ENCODE results near the gene LAMB2.

Gene LAMB2

GRCh38 chr3:49165771-49166751 is 33.2 kb upstream of the LAMB2 start, which contains the start of gene CCDC71:
TSS of gene CCDC71 (minus strand) at chr3:49166331. CDS start at chr3:49164208, 2,123 bp downstream.
- Mint-ChIP-seq H3K9me3 (no peaks in the 10 kb centered on the region), H3K4me3 (peak within 1 kb of the TSS; percentile 90), H3K27ac (peak within 1 kb of the TSS; percentile 90), H3K27me3 (peaks cover 2% of the 10 kb centered on the region), H3K36me3 (ENCODE audit: low read depth) (peaks cover 24% of the 10 kb centered on the region), H3K4me1 (peaks cover 50% of the 10 kb centered on the region)
- DNase-seq = peak; percentile 83
- ATAC-seq = peak; percentile 54

- Mint-ChIP-seq H3K36me3 (ENCODE audit: low read depth) (peaks cover 24% of the 10 kb centered on the region), H3K9me3 (no peaks in the 10 kb centered on the region), H3K27me3 (peaks cover 2% of the 10 kb centered on the region), H3K4me3 (peak overlapping the region; percentile 90), H3K27ac (peak overlapping the region; percentile 89), H3K4me1 (peaks cover 46% of the 10 kb centered on the region)
- DNase-seq (no peak), ATAC-seq (no peak)
These were observed 32.3 kb upstream of the LAMB2 start for GRCh38 chr3:49164983-49165720.

- peaks cover 24% of the 10 kb centered on the region for H3K36me3 Mint-ChIP-seq (ENCODE audit: low read depth)
- peaks cover 51% of the 10 kb centered on the region for H3K4me1 Mint-ChIP-seq
- H3K27ac Mint-ChIP-seq = peak overlapping the region; percentile 56
- no peak for ATAC-seq
- no peaks in the 10 kb centered on the region for H3K9me3 Mint-ChIP-seq
- no peak overlapping the region for H3K4me3 Mint-ChIP-seq
- peaks cover 2% of the 10 kb centered on the region for H3K27me3 Mint-ChIP-seq
- no peak for DNase-seq
These were observed 30.8 kb upstream of the LAMB2 start for GRCh38 chr3:49163609-49164008.

DNA sequence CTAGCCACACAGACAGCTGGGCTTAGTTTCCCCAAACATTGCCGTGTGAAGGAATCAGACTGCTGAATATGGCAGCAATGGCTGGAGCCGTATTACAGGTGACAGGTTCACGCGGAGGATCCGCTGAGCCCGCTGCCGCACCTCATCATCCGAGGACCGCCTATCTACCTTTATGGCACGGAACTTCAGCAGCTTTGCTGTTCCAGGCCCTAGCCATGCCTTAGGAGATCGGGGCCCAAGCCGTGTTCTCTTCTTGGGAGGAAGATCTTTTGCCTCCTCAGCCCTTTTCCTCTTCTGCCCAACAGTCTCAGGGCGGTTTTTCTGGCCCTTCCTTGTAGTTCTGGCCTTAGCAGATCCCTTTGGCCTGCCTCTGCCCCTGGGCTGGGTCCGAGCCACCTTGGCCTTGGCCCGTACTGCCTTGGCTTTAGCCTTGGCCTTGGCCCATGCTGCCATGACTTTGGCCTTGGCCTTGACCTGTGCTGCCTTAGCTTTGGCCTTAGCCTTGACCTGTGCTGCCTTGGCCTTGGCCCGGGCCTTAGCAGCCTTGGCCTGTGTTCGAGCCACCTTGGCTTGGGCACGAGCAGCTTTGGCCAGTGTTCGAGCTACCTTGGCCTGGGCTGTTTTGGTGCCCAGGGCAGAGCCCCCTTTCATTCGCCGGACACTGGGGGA is 30.0 kb upstream of the LAMB2 start:
- H3K27ac Mint-ChIP-seq = peak overlapping the region; percentile 84
- peaks cover 24% of the 10 kb centered on the region for H3K36me3 Mint-ChIP-seq (ENCODE audit: low read depth)
- DNase-seq (no peak), ATAC-seq (no peak)
- no peak overlapping the region for H3K4me3 Mint-ChIP-seq
- H3K4me1 Mint-ChIP-seq = peaks cover 54% of the 10 kb centered on the region
- H3K9me3 Mint-ChIP-seq = no peaks in the 10 kb centered on the region
- H3K27me3 Mint-ChIP-seq = peaks cover 2% of the 10 kb centered on the region

GRCh38 chr3:49161808-49162530 is 29.1 kb upstream of the LAMB2 start:
- peaks cover 2% of the 10 kb centered on the region for H3K27me3 Mint-ChIP-seq
- peak overlapping the region; percentile 84 for H3K27ac Mint-ChIP-seq
- peak overlapping the region; percentile 43 for H3K4me3 Mint-ChIP-seq
- no peaks in the 10 kb centered on the region for H3K9me3 Mint-ChIP-seq
- ATAC-seq (peak; percentile 71), DNase-seq (peak; percentile 31)
- H3K36me3 Mint-ChIP-seq (ENCODE audit: low read depth) = peaks cover 24% of the 10 kb centered on the region
- H3K4me1 Mint-ChIP-seq = peaks cover 54% of the 10 kb centered on the region

GRCh38 chr3:49161197-49161596 is 28.3 kb upstream of the LAMB2 start:
- Mint-ChIP-seq H3K4me1 (peaks cover 48% of the 10 kb centered on the region), H3K36me3 (ENCODE audit: low read depth) (peaks cover 24% of the 10 kb centered on the region)

GRCh38 chr3:49158792-49159191 is 25.9 kb upstream of the LAMB2 start:
- DNase-seq (no peak), ATAC-seq (no peak)
- Mint-ChIP-seq H3K36me3 (ENCODE audit: low read depth) (peaks cover 7% of the 10 kb centered on the region), H3K4me3 (no peak overlapping the region), H3K27ac (no peak overlapping the region), H3K27me3 (peaks cover 2% of the 10 kb centered on the region), H3K9me3 (no peaks in the 10 kb centered on the region), H3K4me1 (peaks cover 34% of the 10 kb centered on the region)

More at GRCh38 chr3:49161197-49161596, 28.3 kb upstream of the LAMB2 start:
- peak overlapping the region; percentile 84 for H3K27ac Mint-ChIP-seq
- H3K9me3 Mint-ChIP-seq = no peaks in the 10 kb centered on the region
- no peak for ATAC-seq
- no peak overlapping the region for H3K4me3 Mint-ChIP-seq
- DNase-seq = no peak
- H3K27me3 Mint-ChIP-seq = peaks cover 2% of the 10 kb centered on the region

GRCh38 chr3:49158103-49158709 is 25.4 kb upstream of the LAMB2 start:
- H3K36me3 Mint-ChIP-seq (ENCODE audit: low read depth) = peaks cover 2% of the 10 kb centered on the region
- DNase-seq (peak; percentile 60), ATAC-seq (peak; percentile 55)
- no peak overlapping the region for H3K4me3 Mint-ChIP-seq
- H3K4me1 Mint-ChIP-seq = peaks cover 29% of the 10 kb centered on the region
- peak overlapping the region; percentile 36 for H3K27ac Mint-ChIP-seq
- no peaks in the 10 kb centered on the region for H3K9me3 Mint-ChIP-seq
- peaks cover 2% of the 10 kb centered on the region for H3K27me3 Mint-ChIP-seq

GRCh38 chr3:49157289-49157688 is 24.4 kb upstream of the LAMB2 start:
- ATAC-seq = no peak
- no peak overlapping the region for H3K27ac Mint-ChIP-seq
- H3K27me3 Mint-ChIP-seq = peaks cover 2% of the 10 kb centered on the region

GRCh38 chr3:49153349-49153912 is 20.6 kb upstream of the LAMB2 start:
- Mint-ChIP-seq H3K4me1 (peaks cover 3% of the 10 kb centered on the region), H3K9me3 (no peaks in the 10 kb centered on the region), H3K4me3 (no peak overlapping the region), H3K36me3 (ENCODE audit: low read depth) (no peaks in the 10 kb centered on the region), H3K27me3 (no peaks in the 10 kb centered on the region), H3K27ac (no peak overlapping the region)
- DNase-seq (no peak), ATAC-seq (no peak)

More at GRCh38 chr3:49157289-49157688, 24.4 kb upstream of the LAMB2 start:
- Mint-ChIP-seq H3K4me3 (no peak overlapping the region), H3K4me1 (peaks cover 21% of the 10 kb centered on the region), H3K36me3 (ENCODE audit: low read depth) (peaks cover 2% of the 10 kb centered on the region), H3K9me3 (no peaks in the 10 kb centered on the region)
- DNase-seq = no peak

GRCh38 chr3:49151610-49152009 is 18.8 kb upstream of the LAMB2 start:
- no peak for DNase-seq
- no peaks in the 10 kb centered on the region for H3K36me3 Mint-ChIP-seq (ENCODE audit: low read depth)
- ATAC-seq = no peak
- H3K27me3 Mint-ChIP-seq = no peaks in the 10 kb centered on the region
- H3K4me1 Mint-ChIP-seq = no peaks in the 10 kb centered on the region
- H3K27ac Mint-ChIP-seq = no peak overlapping the region
- H3K4me3 Mint-ChIP-seq = no peak overlapping the region
- H3K9me3 Mint-ChIP-seq = no peaks in the 10 kb centered on the region

GRCh38 chr3:49148159-49148558 is 15.3 kb upstream of the LAMB2 start:
- Mint-ChIP-seq H3K9me3 (no peaks in the 10 kb centered on the region), H3K27me3 (no peaks in the 10 kb centered on the region), H3K36me3 (ENCODE audit: low read depth) (no peaks in the 10 kb centered on the region), H3K4me3 (no peak overlapping the region), H3K27ac (no peak overlapping the region), H3K4me1 (no peaks in the 10 kb centered on the region)
- no peak for DNase-seq
- no peak for ATAC-seq

DNA sequence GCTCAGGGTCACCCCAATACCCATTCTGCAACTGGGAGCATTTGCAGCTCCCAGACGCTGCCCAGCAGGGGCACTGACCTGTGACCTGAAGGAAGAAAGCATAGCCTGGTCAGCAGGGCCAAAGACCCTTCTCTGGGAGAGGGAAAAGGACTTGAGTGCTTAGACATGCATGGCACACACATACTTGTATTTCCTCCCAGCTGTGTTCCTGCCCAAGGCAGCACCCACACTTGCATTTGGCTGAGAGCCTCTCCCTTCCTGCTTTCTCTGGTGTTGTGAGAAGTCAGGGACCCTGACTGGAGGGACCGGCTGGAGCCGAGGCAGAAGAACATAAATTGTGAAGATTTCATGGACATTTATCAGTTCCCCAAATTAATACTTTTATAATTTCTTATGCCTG is 7.2 kb upstream of the LAMB2 start:
- DNase-seq (no peak), ATAC-seq (no peak)
- H3K4me1 Mint-ChIP-seq = no peaks in the 10 kb centered on the region
- H3K9me3 Mint-ChIP-seq = no peaks in the 10 kb centered on the region
- H3K4me3 Mint-ChIP-seq = no peak overlapping the region
- H3K36me3 Mint-ChIP-seq (ENCODE audit: low read depth) = no peaks in the 10 kb centered on the region
- no peak overlapping the region for H3K27ac Mint-ChIP-seq
- no peaks in the 10 kb centered on the region for H3K27me3 Mint-ChIP-seq

All from activated naive CD8-positive, alpha-beta T cell treated with anti-CD3 and anti-CD28 coated beads, Interleukin-2, amount 50 U/mL, for 24 hours (primary cell).